Measurements from ENCODE around the gene SDHC. TPM values are rescaled to one million over a fixed set of nuclear protein-coding genes. Genes with fewer than 3 reads are reported as not detected.

Gene SDHC
- total and polyA plus RNA-seq, 2 experiments from 2014 or later = 84.4 to 107 TPM

- H3K4me3 Mint-ChIP-seq = no peak overlapping the region
Observed at GRCh38 chr1:161364332-161364731, 50.2 kb downstream of the SDHC start.

More at GRCh38 chr1:161364332-161364731, 50.2 kb downstream of the SDHC start:
- TF ChIP-seq POLR2AphosphoS5 (IDR thresholded peaks at IDR 0.05; ENCODE audit: low read depth) = no peak
- no peak for TF ChIP-seq CTCF (conservative IDR thresholded peaks at IDR 0.05; ENCODE audit: low read depth in 2 of 2)
- TF ChIP-seq STAT1 (IDR thresholded peaks at IDR 0.05; ENCODE audit: unreplicated experiment) = no peak
- TF ChIP-seq EZH2 (IDR thresholded peaks at IDR 0.05; ENCODE audit: low read depth, unreplicated experiment) = no peak
- TF ChIP-seq NANOG (IDR thresholded peaks at IDR 0.05; ENCODE audit: borderline replicate concordance) = no peak
- TF ChIP-seq ZNF462 (CRISPR knock-in tag; IDR thresholded peaks at IDR 0.05) = no peak
- TF ChIP-seq CREB1 (CRISPR knock-in tag; IDR thresholded peaks at IDR 0.05; ENCODE audit: low read depth) = no peak
- no peak for TF ChIP-seq ZNF331 (CRISPR knock-in tag; IDR thresholded peaks at IDR 0.05; ENCODE audit: low read depth)
- TF ChIP-seq ETS1 (IDR thresholded peaks at IDR 0.05) = no peak
- no peak overlapping the region for H3K4me2 ChIP-seq
- Mint-ChIP-seq H3K36me3 (ENCODE audit: low read depth) (peaks cover 12% of the 10 kb centered on the region), H3K27ac (no peak overlapping the region), H3K9me3 (no peaks in the 10 kb centered on the region), H3K4me1 (peaks cover 10% of the 10 kb centered on the region), H3K27me3 (ENCODE audit: insufficient read depth, low read depth, poor library complexity) (peaks cover 2% of the 10 kb centered on the region)
- no peaks in the 10 kb centered on the region; the same call in 1 of the 2 replicates for H3K36me3 ChIP-seq (ENCODE audit: insufficient read depth)
- H3K27me3 ChIP-seq (ENCODE audit: insufficient read depth) = no peaks in the 10 kb centered on the region
- ATAC-seq (no peak), DNase-seq (ENCODE audit: low spot score) (no peak)
- no peaks in the 10 kb centered on the region for H3F3A ChIP-seq (replicated peaks; ENCODE audit: low read depth)
- no peaks in the 10 kb centered on the region for H4K20me1 ChIP-seq (replicated peaks; ENCODE audit: insufficient read depth)
- no peak overlapping the region for H2AFZ ChIP-seq
- no peak overlapping the region for H3K27ac ChIP-seq (ENCODE audit: low read depth)
- no peaks in the 10 kb centered on the region for H3K4me1 ChIP-seq (ENCODE audit: insufficient read depth)
- no peaks in the 10 kb centered on the region for H3K9me2 ChIP-seq (ENCODE audit: insufficient read depth)
- H3K4me3 ChIP-seq = no peak overlapping the region
- H3K79me2 ChIP-seq (replicated peaks; ENCODE audit: insufficient read depth) = no peaks in the 10 kb centered on the region

All from GM23338 (cell line).